ENCODE data around the gene RNF224. TPM values are rescaled to one million over a fixed set of nuclear protein-coding genes. Genes with fewer than 3 reads are reported as not detected.

RNF224 gene
- total and polyA plus RNA-seq, 2 of the 13 experiments (the other 11 are each of a cell fraction or from before 2014, with no cell fraction given): 0.09 TPM; not detected in 1

DNA sequence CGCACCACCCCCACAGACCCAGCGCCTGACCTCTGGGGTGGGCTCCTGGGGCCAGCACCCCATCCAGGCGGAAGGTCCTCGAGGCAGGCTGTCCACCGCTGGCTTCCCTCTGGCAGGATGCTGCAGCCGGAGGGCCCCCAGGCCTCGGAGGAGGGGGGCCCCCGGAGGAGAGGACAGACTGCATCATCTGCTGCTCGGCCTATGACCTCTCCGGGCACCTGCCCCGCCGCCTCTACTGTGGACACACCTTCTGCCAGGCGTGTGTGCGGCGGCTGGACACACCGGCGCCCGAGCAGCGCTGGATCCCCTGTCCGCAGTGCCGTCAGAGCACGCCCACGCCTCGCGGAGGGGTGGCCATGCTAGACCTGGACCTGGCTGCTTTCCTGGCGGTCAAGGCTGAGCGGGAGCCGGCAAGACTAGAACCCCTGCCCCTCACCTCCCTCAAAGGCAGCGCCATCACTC is 1.2 kb downstream of the RNF224 start:
- WGBS (ENCODE audit: low lambda C conversion rate): 9% methylated on average over 13 of the region's 29 CpGs
- Histone ChIP-seq H3K79me2 (ENCODE audit: insufficient read depth, low read length) (no peaks in the 10 kb centered on the region), H3K9me3 (ENCODE audit: low read length) (no peaks in the 10 kb centered on the region), H3K27me3 (ENCODE audit: control insufficient read depth in 1 of 2, insufficient read depth in 2 of 2, low read length in 2 of 2) (no peaks in the 10 kb centered on the region), H3K4me3 (replicated peaks in 1 of 3; ENCODE audit: insufficient read depth in 1 of 3, low read depth in 2 of 3, low read length in 3 of 3) (peak overlapping the region; percentile 53 to 72 (median 62); a peak in 5 of 6 replicates), H3K4me2 (ENCODE audit: low read depth, low read length) (peak overlapping the region; percentile 96), H4K20me1 (ENCODE audit: insufficient read depth, low read length) (no peaks in the 10 kb centered on the region), H2AFZ (ENCODE audit: low read length) (no peak overlapping the region), H3K9ac (ENCODE audit: insufficient read depth, low read depth, low read length) (0 out of 2 replicates have a peak overlapping the region, but pooled peaks have one; percentile 65), H3K27ac (ENCODE audit: extremely low read length, insufficient read depth, low read length) (no peak overlapping the region), H3K36me3 (replicated peaks in 1 of 2; ENCODE audit: control insufficient read depth in 1 of 2, insufficient read depth in 2 of 2, low read length in 2 of 2) (no peaks in the 10 kb centered on the region), H3K4me1 (ENCODE audit: insufficient read depth, low read length) (peaks cover 77% of the 10 kb centered on the region)
- BruUV-seq (replicated peaks): no TSS peak
- intact Hi-C loops (cut with micrococcal nuclease; ENCODE audit: unreplicated experiment): no loop called here
- ChIA-PET CTCF (ENCODE audit: low intra/inter-chr PET ratio, low total read pairs) (interaction anchor here (1.1 to 1.5 kb wide), 2 partner anchors 52 to 65 kb away, joined by 3 to 8 read pairs; no protein-coding TSS in a partner anchor), POLR2A (interaction anchor here (1.5 to 13.4 kb wide), 4 partner anchors 12 to 110 kb away, joined by 4 to 225 read pairs (median 12); partner anchors contain the start of genes ANAPC2, NDOR1, SSNA1 and TMEM203)
- in situ Hi-C loops (cut with HindIII; ENCODE audit: extremely low pct_ligation_motif_present, low pct_unique_long_range_greater_than_20kb): loop anchor here (5.0 kb wide), 2 partner anchors 41 to 116 kb away; partner anchors contain the start of genes ANAPC2, DPP7 and SSNA1
- peak; percentile 5 for ATAC-seq
- FAIRE-seq: no peak
- DNase-seq (ENCODE audit: low spot score): no peak
- TF ChIP-seq ZNF253 (CRISPR knock-in tag; IDR thresholded peaks at IDR 0.05; ENCODE audit: borderline replicate concordance) (no peak), CBX2 (IDR thresholded peaks at IDR 0.05; ENCODE audit: low read depth, low read length) (no peak), CBX2 (CRISPR knock-in tag; IDR thresholded peaks at IDR 0.05; ENCODE audit: low read depth) (no peak), ZBTB3 (CRISPR knock-in tag; IDR thresholded peaks at IDR 0.05; ENCODE audit: borderline replicate concordance, low read depth) (no peak), ZNF619 (CRISPR knock-in tag; IDR thresholded peaks at IDR 0.05) (no peak), MED8 (CRISPR knock-in tag; IDR thresholded peaks at IDR 0.05; ENCODE audit: insufficient replicate concordance) (no peak), ZNF772 (CRISPR knock-in tag; IDR thresholded peaks at IDR 0.05) (no peak), ZNF451 (CRISPR knock-in tag; IDR thresholded peaks at IDR 0.05) (no peak), ZNF232 (CRISPR knock-in tag; IDR thresholded peaks at IDR 0.05; ENCODE audit: borderline replicate concordance) (no peak), NFE2L1 (CRISPR knock-in tag; IDR thresholded peaks at IDR 0.05; ENCODE audit: borderline replicate concordance) (no peak)
- TF ChIP-seq, protein P1, sequence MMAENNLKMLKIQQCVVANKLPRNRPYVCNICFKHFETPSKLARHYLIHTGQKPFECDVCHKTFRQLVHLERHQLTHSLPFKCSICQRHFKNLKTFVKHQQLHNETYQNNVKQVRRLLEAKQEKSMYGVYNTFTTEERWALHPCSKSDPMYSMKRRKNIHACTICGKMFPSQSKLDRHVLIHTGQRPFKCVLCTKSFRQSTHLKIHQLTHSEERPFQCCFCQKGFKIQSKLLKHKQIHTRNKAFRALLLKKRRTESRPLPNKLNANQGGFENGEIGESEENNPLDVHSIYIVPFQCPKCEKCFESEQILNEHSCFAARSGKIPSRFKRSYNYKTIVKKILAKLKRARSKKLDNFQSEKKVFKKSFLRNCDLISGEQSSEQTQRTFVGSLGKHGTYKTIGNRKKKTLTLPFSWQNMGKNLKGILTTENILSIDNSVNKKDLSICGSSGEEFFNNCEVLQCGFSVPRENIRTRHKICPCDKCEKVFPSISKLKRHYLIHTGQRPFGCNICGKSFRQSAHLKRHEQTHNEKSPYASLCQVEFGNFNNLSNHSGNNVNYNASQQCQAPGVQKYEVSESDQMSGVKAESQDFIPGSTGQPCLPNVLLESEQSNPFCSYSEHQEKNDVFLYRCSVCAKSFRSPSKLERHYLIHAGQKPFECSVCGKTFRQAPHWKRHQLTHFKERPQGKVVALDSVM (CRISPR knock-in tag; IDR thresholded peaks at IDR 0.05): no peak
- TF ChIP-seq, protein P2, sequence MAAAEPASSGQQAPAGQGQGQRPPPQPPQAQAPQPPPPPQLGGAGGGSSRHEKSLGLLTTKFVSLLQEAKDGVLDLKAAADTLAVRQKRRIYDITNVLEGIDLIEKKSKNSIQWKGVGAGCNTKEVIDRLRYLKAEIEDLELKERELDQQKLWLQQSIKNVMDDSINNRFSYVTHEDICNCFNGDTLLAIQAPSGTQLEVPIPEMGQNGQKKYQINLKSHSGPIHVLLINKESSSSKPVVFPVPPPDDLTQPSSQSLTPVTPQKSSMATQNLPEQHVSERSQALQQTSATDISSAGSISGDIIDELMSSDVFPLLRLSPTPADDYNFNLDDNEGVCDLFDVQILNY (CRISPR knock-in tag; conservative IDR thresholded peaks at IDR 0.05): no peak
- TF ChIP-seq, protein P3, sequence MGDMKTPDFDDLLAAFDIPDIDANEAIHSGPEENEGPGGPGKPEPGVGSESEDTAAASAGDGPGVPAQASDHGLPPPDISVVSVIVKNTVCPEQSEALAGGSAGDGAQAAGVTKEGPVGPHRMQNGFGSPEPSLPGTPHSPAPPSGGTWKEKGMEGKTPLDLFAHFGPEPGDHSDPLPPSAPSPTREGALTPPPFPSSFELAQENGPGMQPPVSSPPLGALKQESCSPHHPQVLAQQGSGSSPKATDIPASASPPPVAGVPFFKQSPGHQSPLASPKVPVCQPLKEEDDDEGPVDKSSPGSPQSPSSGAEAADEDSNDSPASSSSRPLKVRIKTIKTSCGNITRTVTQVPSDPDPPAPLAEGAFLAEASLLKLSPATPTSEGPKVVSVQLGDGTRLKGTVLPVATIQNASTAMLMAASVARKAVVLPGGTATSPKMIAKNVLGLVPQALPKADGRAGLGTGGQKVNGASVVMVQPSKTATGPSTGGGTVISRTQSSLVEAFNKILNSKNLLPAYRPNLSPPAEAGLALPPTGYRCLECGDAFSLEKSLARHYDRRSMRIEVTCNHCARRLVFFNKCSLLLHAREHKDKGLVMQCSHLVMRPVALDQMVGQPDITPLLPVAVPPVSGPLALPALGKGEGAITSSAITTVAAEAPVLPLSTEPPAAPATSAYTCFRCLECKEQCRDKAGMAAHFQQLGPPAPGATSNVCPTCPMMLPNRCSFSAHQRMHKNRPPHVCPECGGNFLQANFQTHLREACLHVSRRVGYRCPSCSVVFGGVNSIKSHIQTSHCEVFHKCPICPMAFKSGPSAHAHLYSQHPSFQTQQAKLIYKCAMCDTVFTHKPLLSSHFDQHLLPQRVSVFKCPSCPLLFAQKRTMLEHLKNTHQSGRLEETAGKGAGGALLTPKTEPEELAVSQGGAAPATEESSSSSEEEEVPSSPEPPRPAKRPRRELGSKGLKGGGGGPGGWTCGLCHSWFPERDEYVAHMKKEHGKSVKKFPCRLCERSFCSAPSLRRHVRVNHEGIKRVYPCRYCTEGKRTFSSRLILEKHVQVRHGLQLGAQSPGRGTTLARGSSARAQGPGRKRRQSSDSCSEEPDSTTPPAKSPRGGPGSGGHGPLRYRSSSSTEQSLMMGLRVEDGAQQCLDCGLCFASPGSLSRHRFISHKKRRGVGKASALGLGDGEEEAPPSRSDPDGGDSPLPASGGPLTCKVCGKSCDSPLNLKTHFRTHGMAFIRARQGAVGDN (CRISPR knock-in tag; IDR thresholded peaks at IDR 0.05): peak; percentile 67; the same call in 1 of the 2 replicates
